Measurements from ENCODE around the gene ZBTB8B.
"Not testable (repeated sequence)": the region's sequence is repeated elsewhere in the genome, so short reads cannot be mapped to it uniquely, and the experiment has no call there.

The ZBTB8B gene

GRCh38 chr1:32448186-32448772, 16.6 kb upstream of the ZBTB8B start:
- H3K4me1 ChIP-seq (ENCODE audit: control insufficient read depth, insufficient read depth, low read length, poor library complexity, severe bottlenecking); H3K36me3 ChIP-seq (ENCODE audit: control insufficient read depth, insufficient read depth, low read length); H3K9me3 ChIP-seq (ENCODE audit: control insufficient read depth, low read length): not testable (repeated sequence)
- WGBS, 2 experiments (ENCODE audit: insufficient coverage in 2 of 2), result 10 to 24% methylated on average over 5 to 6 of the region's 12 CpGs
- Histone ChIP-seq H3K27ac (ENCODE audit: low read depth, low read length, severe bottlenecking) (peak overlapping the region; percentile 86), H3K4me3 (ENCODE audit: extremely low read depth, insufficient read depth, low read length, poor library complexity, severe bottlenecking) (peak overlapping the region; percentile 31)

GRCh38 chr1:32448773-32449456, 16.0 kb upstream of the ZBTB8B start:
- H3K4me1 ChIP-seq (ENCODE audit: control insufficient read depth, insufficient read depth, low read length, poor library complexity, severe bottlenecking), result peaks cover 4% of the 10 kb centered on the region

GRCh38 chr1:32449457-32449831, 15.4 kb upstream of the ZBTB8B start:
- H3K27ac ChIP-seq (ENCODE audit: low read depth, low read length, severe bottlenecking); H3K9me3 ChIP-seq (ENCODE audit: control insufficient read depth, low read length); H3K36me3 ChIP-seq (ENCODE audit: control insufficient read depth, insufficient read depth, low read length); H3K4me3 ChIP-seq (ENCODE audit: extremely low read depth, insufficient read depth, low read length, poor library complexity, severe bottlenecking); H3K4me1 ChIP-seq (ENCODE audit: control insufficient read depth, insufficient read depth, low read length, poor library complexity, severe bottlenecking): not testable (repeated sequence)
- WGBS, 2 experiments (ENCODE audit: insufficient coverage in 2 of 2), result 87 to 93% methylated on average over 5 of the region's 5 CpGs

More at GRCh38 chr1:32448773-32449456, 16.0 kb upstream of the ZBTB8B start:
- no peaks in the 10 kb centered on the region for H3K9me3 ChIP-seq (ENCODE audit: control insufficient read depth, low read length)
- 73 to 83% methylated on average over 6 to 7 of the region's 12 CpGs for WGBS, 2 experiments (ENCODE audit: insufficient coverage in 2 of 2)
- H3K36me3 ChIP-seq (ENCODE audit: control insufficient read depth, insufficient read depth, low read length), result no peaks in the 10 kb centered on the region
- peak overlapping the region; percentile 86 for H3K27ac ChIP-seq (ENCODE audit: low read depth, low read length, severe bottlenecking)
- no peak overlapping the region for H3K4me3 ChIP-seq (ENCODE audit: extremely low read depth, insufficient read depth, low read length, poor library complexity, severe bottlenecking)

GRCh38 chr1:32454726-32455125, 10.1 kb upstream of the ZBTB8B start:
- Histone ChIP-seq H3K4me3 (ENCODE audit: extremely low read depth, insufficient read depth, low read length, poor library complexity, severe bottlenecking) (no peak overlapping the region), H3K27ac (ENCODE audit: low read depth, low read length, severe bottlenecking) (no peak overlapping the region), H3K36me3 (ENCODE audit: control insufficient read depth, insufficient read depth, low read length) (no peaks in the 10 kb centered on the region), H3K4me1 (ENCODE audit: control insufficient read depth, insufficient read depth, low read length, poor library complexity, severe bottlenecking) (no peaks in the 10 kb centered on the region), H3K9me3 (ENCODE audit: control insufficient read depth, low read length) (peaks cover 13% of the 10 kb centered on the region)
- WGBS, 2 experiments (ENCODE audit: insufficient coverage in 2 of 2), result 90 to 100% methylated on average over 1 of the region's 1 CpG

- no peak overlapping the region for H3K27ac ChIP-seq (ENCODE audit: low read depth, low read length, severe bottlenecking)
- H3K4me3 ChIP-seq (ENCODE audit: extremely low read depth, insufficient read depth, low read length, poor library complexity, severe bottlenecking), result no peak overlapping the region
- no peaks in the 10 kb centered on the region for H3K4me1 ChIP-seq (ENCODE audit: control insufficient read depth, insufficient read depth, low read length, poor library complexity, severe bottlenecking)
- H3K9me3 ChIP-seq (ENCODE audit: control insufficient read depth, low read length), result peaks cover 15% of the 10 kb centered on the region
- 95 to 100% methylated on average over 2 of the region's 2 CpGs for WGBS, 2 experiments (ENCODE audit: insufficient coverage in 2 of 2)
- no peaks in the 10 kb centered on the region for H3K36me3 ChIP-seq (ENCODE audit: control insufficient read depth, insufficient read depth, low read length)
Measured at GRCh38 chr1:32455958-32456357, 8.9 kb upstream of the ZBTB8B start.

- H3K27ac ChIP-seq (ENCODE audit: low read depth, low read length, severe bottlenecking); H3K4me1 ChIP-seq (ENCODE audit: control insufficient read depth, insufficient read depth, low read length, poor library complexity, severe bottlenecking); H3K36me3 ChIP-seq (ENCODE audit: control insufficient read depth, insufficient read depth, low read length); H3K4me3 ChIP-seq (ENCODE audit: extremely low read depth, insufficient read depth, low read length, poor library complexity, severe bottlenecking): not testable (repeated sequence)
- 92 to 95% methylated on average over 3 to 4 of the region's 5 CpGs for WGBS, 2 experiments (ENCODE audit: insufficient coverage in 2 of 2)
- H3K9me3 ChIP-seq (ENCODE audit: control insufficient read depth, low read length), result peaks cover 15% of the 10 kb centered on the region
Measured at GRCh38 chr1:32458798-32459197, 6.1 kb upstream of the ZBTB8B start.

GRCh38 chr1:32462977-32463376, 1.9 kb upstream of the ZBTB8B start:
- peaks cover 15% of the 10 kb centered on the region for H3K9me3 ChIP-seq (ENCODE audit: control insufficient read depth, low read length)
- WGBS, 2 experiments (ENCODE audit: insufficient coverage in 2 of 2), result 67 to 100% methylated on average over 1 of the region's 2 CpGs
- not testable (repeated sequence) for H3K4me3 ChIP-seq (ENCODE audit: extremely low read depth, insufficient read depth, low read length, poor library complexity, severe bottlenecking)

GRCh38 chr1:32464191-32464715, 619 bp upstream of the ZBTB8B start:
- H3K36me3 ChIP-seq (ENCODE audit: control insufficient read depth, insufficient read depth, low read length), result no peaks in the 10 kb centered on the region
- H3K4me1 ChIP-seq (ENCODE audit: control insufficient read depth, insufficient read depth, low read length, poor library complexity, severe bottlenecking), result no peaks in the 10 kb centered on the region
- H3K9me3 ChIP-seq (ENCODE audit: control insufficient read depth, low read length), result peaks cover 4% of the 10 kb centered on the region
- H3K4me3 ChIP-seq (ENCODE audit: extremely low read depth, insufficient read depth, low read length, poor library complexity, severe bottlenecking), result peak overlapping the region; percentile 72
- WGBS, 2 experiments (ENCODE audit: insufficient coverage in 2 of 2), result 17 to 22% methylated on average over 15 to 18 of the region's 19 CpGs
- H3K27ac ChIP-seq (ENCODE audit: low read depth, low read length, severe bottlenecking), result no peak overlapping the region

More at GRCh38 chr1:32462977-32463376, 1.9 kb upstream of the ZBTB8B start:
- H3K36me3 ChIP-seq (ENCODE audit: control insufficient read depth, insufficient read depth, low read length); H3K27ac ChIP-seq (ENCODE audit: low read depth, low read length, severe bottlenecking); H3K4me1 ChIP-seq (ENCODE audit: control insufficient read depth, insufficient read depth, low read length, poor library complexity, severe bottlenecking): not testable (repeated sequence)

- no peaks in the 10 kb centered on the region for H3K36me3 ChIP-seq (ENCODE audit: control insufficient read depth, insufficient read depth, low read length)
- peak overlapping the region; percentile 72 for H3K4me3 ChIP-seq (ENCODE audit: extremely low read depth, insufficient read depth, low read length, poor library complexity, severe bottlenecking)
- H3K27ac ChIP-seq (ENCODE audit: low read depth, low read length, severe bottlenecking), result no peak overlapping the region
- no peaks in the 10 kb centered on the region for H3K4me1 ChIP-seq (ENCODE audit: control insufficient read depth, insufficient read depth, low read length, poor library complexity, severe bottlenecking)
- 59 to 63% methylated on average over 5 to 7 of the region's 11 CpGs for WGBS, 2 experiments (ENCODE audit: insufficient coverage in 2 of 2)
- no peaks in the 10 kb centered on the region for H3K9me3 ChIP-seq (ENCODE audit: control insufficient read depth, low read length)
Measured at GRCh38 chr1:32465578-32465933, 684 bp downstream of the ZBTB8B start.

- Histone ChIP-seq H3K36me3 (ENCODE audit: control insufficient read depth, insufficient read depth, low read length) (no peaks in the 10 kb centered on the region), H3K9me3 (ENCODE audit: control insufficient read depth, low read length) (no peaks in the 10 kb centered on the region), H3K27ac (ENCODE audit: low read depth, low read length, severe bottlenecking) (no peak overlapping the region), H3K4me1 (ENCODE audit: control insufficient read depth, insufficient read depth, low read length, poor library complexity, severe bottlenecking) (no peaks in the 10 kb centered on the region), H3K4me3 (ENCODE audit: extremely low read depth, insufficient read depth, low read length, poor library complexity, severe bottlenecking) (no peak overlapping the region)
- 100% methylated on average over 1 to 2 of the region's 4 CpGs for WGBS, 2 experiments (ENCODE audit: insufficient coverage in 2 of 2)
Measured at GRCh38 chr1:32466761-32467160, 1.9 kb downstream of the ZBTB8B start.

GRCh38 chr1:32468791-32469190, 3.9 kb downstream of the ZBTB8B start:
- no peaks in the 10 kb centered on the region for H3K4me1 ChIP-seq (ENCODE audit: control insufficient read depth, insufficient read depth, low read length, poor library complexity, severe bottlenecking)
- no peak overlapping the region for H3K27ac ChIP-seq (ENCODE audit: low read depth, low read length, severe bottlenecking)
- H3K4me3 ChIP-seq (ENCODE audit: extremely low read depth, insufficient read depth, low read length, poor library complexity, severe bottlenecking), result no peak overlapping the region
- WGBS, 2 experiments (ENCODE audit: insufficient coverage in 2 of 2), result 87 to 100% methylated on average over 1 to 5 of the region's 8 CpGs
- H3K36me3 ChIP-seq (ENCODE audit: control insufficient read depth, insufficient read depth, low read length), result no peaks in the 10 kb centered on the region
- no peaks in the 10 kb centered on the region for H3K9me3 ChIP-seq (ENCODE audit: control insufficient read depth, low read length)

Measured in mesodermal cell (in vitro differentiated cells).